Stomach (tissue), 9 donors: ENCODE results near the gene SPDYE16. TPM values are rescaled to one million over a fixed set of nuclear protein-coding genes. Genes with fewer than 3 reads are reported as not detected.
"Not testable (repeated sequence)": the region's sequence is repeated elsewhere in the genome, so short reads cannot be mapped to it uniquely, and the experiment has no call there.

Experiments used
- DNase-seq, 2 donors: peaks; one replicate each; pipeline versions ENCODE4 v3.0.0 to v3.0.0-alpha.2; 2013 to 2019
- H3K27ac ChIP-seq, 5 donors: fragments of 200-600 bp in 4 of 5; sonication (generic) in 4 of 5; one replicate each; pipeline ENCODE4 v1.5.1; 2013 to 2019; ENCODE audit warnings: mild to moderate bottlenecking in 1 of 5, moderate library complexity in 1 of 5
- H3K27me3 ChIP-seq, 3 donors: fragments of 200-600 bp; sonication (generic); one replicate each; pipeline ENCODE4 v1.5.1; 2017 to 2019; ENCODE audit warnings: mixed run types in 1 of 3
- H3K36me3 ChIP-seq, 4 donors: fragments of 200-600 bp; sonication (generic); 1 replicate in 3 of 4; 2 replicates in 1 of 4; pipeline ENCODE4 v1.5.1; 2016 to 2019
- H3K4me1 ChIP-seq, 4 donors: fragments of 200-600 bp; sonication (generic); one replicate each; pipeline ENCODE4 v1.5.1; 2016 to 2019
- H3K4me3 ChIP-seq, 4 donors: fragments of 200-600 bp; sonication (generic) in 3 of 4; one replicate each; pipeline ENCODE4 v1.5.1; 2016 to 2019; ENCODE audit warnings: mild to moderate bottlenecking in 1 of 4
- H3K9me3 ChIP-seq, 4 donors: fragments of 200-600 bp; sonication (generic); one replicate each; pipeline ENCODE4 v1.5.1; 2016 to 2019
- EP300 ChIP-seq: sonication (generic); formaldehyde crosslinking; IDR thresholded peaks from one replicate; pipeline ENCODE4 v1.6.1; 2017; ENCODE audit warnings: antibody characterized with exemption
- POLR2A ChIP-seq, 4 donors: fragments of 450-650 bp; IDR thresholded peaks; one replicate each; pipeline ENCODE4 v1.6.1; 2016; ENCODE audit warnings: antibody characterized with exemption in 4 of 4, control low read depth in 2 of 4, mild to moderate bottlenecking in 1 of 4, moderate library complexity in 1 of 4
- POLR2AphosphoS5 ChIP-seq, 3 donors: sonication (generic); formaldehyde crosslinking; IDR thresholded peaks; one replicate each; pipeline ENCODE4 v1.6.1; 2016; ENCODE audit warnings: antibody characterized with exemption in 3 of 3
- WGBS, 5 donors: extraction: QIAGEN DNeasy Blood & Tissue Kit in 3 of 5; methylation state at CpG; one replicate each; pipeline versions ENCODE4 v1.1.5 to v1.1.7; 2013 to 2018; 5-methylcytosine and 5-hydroxymethylcytosine counted together
- intact Hi-C: fragments of 100-400 bp; cut with DNase I; formaldehyde crosslinking; loops from one replicate; pipeline ENCODE4 v1.15.1; 2023; ENCODE audit warnings: low total_unique reads
- polyA plus RNA-seq, 3 donors: library from polyadenylated mRNA; stranded (reverse); fragments of 200-250 nt; gene quantifications; one replicate each; pipeline ENCODE4 v1.2.3, GENCODE V29; 2013
- total RNA-seq, 5 donors: library from RNA; depleted of rRNA; stranded (reverse); fragments of >200 nt; gene quantifications; one replicate each; pipeline versions ENCODE4 v1.1.0 to v1.2.3, GENCODE V29; 2014 to 2016
- TF ChIP-seq, protein P1 (sequence below), 7 experiments: fragments of 450-650 bp in 4 of 7; fragments of 200-600 bp in 3 of 7; sonication (generic) in 3 of 7; IDR thresholded peaks; one replicate each; pipeline ENCODE4 v1.5.1; 2016 to 2019; ENCODE audit warnings: antibody characterized with exemption in 7 of 7, control low read depth in 2 of 7, mild to moderate bottlenecking in 1 of 7
- donor health status: healthy with polysubstance abuse.
- donor health status: Bipolar disorder and iron deficiency.
- donor health status: healthy.

Gene SPDYE16
- total and polyA plus RNA-seq, 8 donors = 0.03 TPM; not detected in 7

DNA sequence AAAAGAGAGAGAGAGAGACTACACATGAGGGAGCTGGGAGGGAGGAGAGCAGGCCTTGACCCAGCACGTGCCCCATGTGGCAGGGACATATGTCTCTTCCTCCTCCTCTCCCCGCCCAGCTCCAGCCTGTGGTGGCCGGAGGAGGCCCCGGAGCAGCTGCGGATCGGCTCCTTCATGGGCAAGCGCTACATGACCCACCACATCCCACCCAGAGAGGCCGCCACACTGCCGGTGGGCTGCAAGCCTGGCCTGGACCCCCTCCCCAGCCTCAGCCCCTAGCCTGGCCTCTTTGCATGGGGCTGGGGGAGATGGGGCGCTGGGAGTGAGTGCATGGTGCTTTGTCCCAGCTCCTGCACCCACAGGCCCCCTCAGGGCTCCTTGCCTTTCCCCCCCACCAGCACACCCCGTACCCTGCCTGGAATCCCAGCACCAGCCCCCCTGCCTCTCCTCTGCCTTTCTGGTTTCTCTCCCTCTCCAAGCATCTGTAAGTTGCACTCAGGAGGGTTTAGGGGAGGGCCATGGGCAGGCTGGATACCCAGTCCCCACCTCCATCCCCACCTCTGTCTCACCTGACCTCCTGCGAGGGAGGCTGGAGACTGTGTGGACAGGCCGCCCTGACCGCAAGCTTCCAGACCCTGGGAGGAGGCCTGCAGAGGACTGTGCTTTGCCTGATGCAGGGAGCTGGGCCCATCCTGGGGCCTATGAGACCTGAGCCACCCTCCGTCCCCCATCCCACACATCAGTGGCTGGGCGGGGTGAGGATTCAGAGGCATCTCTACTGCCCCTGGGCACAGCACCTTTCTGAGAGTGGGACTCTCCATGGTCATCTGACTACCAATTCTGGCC, 27.9 kb downstream of the SPDYE16 start:
- no peaks in the 10 kb centered on the region for H3K36me3 ChIP-seq
- no peak overlapping the region for H3K27ac ChIP-seq
- peaks cover 0 to 10% (median 0%) of the 10 kb centered on the region in 3 donors for H3K27me3 ChIP-seq
- peak in 1 of 2 donors; percentile 21 for DNase-seq
- H3K4me1 ChIP-seq = peaks cover 13 to 35% (median 17%) of the 10 kb centered on the region in 4 donors
- no peaks in the 10 kb centered on the region for H3K9me3 ChIP-seq
- TF ChIP-seq POLR2A (IDR thresholded peaks at IDR 0.05) = no peak
- 78 to 94% (median 85%) methylated on average over 7 to 16 of the region's 16 CpGs for WGBS, 5 donors
- H3K4me3 ChIP-seq = no peak overlapping the region
- intact Hi-C loops = no loop called here

DNA sequence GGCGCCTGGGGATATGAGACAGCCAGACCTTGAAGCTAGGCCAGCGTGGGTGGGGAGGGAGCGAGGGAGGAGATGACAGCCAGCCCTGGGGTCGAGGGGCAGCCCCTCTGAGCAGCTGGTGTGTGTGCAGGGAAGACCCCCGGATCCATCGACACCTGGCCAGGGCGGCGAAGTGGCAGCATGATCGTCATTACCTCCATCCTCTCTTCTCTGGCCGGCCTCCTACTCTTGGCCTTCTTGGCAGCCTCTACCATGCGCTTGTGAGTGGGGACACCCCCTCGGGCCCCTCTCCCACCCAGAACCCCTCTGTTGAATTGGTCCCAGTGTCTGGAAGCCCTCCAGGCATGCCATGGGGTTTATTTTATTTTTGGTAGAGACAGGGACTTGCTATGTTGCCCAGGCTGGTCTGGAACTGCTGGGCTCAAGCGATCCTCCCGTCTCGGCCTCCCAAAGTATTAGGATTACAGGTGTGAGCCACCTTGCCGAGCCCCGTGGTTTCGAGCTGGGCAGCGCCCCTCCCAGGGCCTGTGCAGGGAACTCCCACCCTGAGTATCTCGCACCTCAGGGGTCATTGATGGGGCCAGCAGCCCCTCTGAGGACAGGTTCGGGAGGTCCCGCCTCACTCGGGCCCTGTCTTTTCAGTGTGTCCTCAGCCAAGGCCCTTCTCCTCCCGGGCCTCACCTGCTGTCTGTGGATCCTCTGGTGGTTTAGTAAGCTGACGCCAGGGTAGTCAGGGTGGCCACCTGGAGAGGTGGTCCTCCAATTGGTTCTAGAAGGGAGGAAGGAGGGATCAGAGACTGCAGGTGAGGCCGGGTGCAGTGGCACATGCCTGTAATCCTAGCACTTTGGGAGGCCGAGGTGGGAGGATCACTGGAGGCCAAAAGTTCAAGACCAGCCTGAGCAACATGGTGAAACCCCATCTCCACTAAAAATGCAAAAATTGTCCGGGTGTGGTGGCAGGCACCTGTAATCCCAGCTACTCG, 29.0 kb downstream of the SPDYE16 start:
- no peaks in the 10 kb centered on the region for H3K36me3 ChIP-seq
- H3K27ac ChIP-seq = no peak overlapping the region
- H3K4me3 ChIP-seq = no peak overlapping the region
- intact Hi-C loops = no loop called here
- H3K9me3 ChIP-seq = no peaks in the 10 kb centered on the region
- peak in 1 of 2 donors; percentile 1 for DNase-seq
- H3K27me3 ChIP-seq = peaks cover 0 to 10% (median 0%) of the 10 kb centered on the region in 3 donors
- peaks cover 20 to 43% (median 24%) of the 10 kb centered on the region in 4 donors for H3K4me1 ChIP-seq
- TF ChIP-seq, protein P1, sequence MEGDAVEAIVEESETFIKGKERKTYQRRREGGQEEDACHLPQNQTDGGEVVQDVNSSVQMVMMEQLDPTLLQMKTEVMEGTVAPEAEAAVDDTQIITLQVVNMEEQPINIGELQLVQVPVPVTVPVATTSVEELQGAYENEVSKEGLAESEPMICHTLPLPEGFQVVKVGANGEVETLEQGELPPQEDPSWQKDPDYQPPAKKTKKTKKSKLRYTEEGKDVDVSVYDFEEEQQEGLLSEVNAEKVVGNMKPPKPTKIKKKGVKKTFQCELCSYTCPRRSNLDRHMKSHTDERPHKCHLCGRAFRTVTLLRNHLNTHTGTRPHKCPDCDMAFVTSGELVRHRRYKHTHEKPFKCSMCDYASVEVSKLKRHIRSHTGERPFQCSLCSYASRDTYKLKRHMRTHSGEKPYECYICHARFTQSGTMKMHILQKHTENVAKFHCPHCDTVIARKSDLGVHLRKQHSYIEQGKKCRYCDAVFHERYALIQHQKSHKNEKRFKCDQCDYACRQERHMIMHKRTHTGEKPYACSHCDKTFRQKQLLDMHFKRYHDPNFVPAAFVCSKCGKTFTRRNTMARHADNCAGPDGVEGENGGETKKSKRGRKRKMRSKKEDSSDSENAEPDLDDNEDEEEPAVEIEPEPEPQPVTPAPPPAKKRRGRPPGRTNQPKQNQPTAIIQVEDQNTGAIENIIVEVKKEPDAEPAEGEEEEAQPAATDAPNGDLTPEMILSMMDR (IDR thresholded peaks at IDR 0.05) = no peak
- no peak for TF ChIP-seq POLR2AphosphoS5 (IDR thresholded peaks at IDR 0.05)
- TF ChIP-seq POLR2A (IDR thresholded peaks at IDR 0.05) = no peak
- no peak for TF ChIP-seq EP300
- WGBS, 5 donors = 88 to 91% (median 89%) methylated on average over 28 to 29 of the region's 29 CpGs

DNA sequence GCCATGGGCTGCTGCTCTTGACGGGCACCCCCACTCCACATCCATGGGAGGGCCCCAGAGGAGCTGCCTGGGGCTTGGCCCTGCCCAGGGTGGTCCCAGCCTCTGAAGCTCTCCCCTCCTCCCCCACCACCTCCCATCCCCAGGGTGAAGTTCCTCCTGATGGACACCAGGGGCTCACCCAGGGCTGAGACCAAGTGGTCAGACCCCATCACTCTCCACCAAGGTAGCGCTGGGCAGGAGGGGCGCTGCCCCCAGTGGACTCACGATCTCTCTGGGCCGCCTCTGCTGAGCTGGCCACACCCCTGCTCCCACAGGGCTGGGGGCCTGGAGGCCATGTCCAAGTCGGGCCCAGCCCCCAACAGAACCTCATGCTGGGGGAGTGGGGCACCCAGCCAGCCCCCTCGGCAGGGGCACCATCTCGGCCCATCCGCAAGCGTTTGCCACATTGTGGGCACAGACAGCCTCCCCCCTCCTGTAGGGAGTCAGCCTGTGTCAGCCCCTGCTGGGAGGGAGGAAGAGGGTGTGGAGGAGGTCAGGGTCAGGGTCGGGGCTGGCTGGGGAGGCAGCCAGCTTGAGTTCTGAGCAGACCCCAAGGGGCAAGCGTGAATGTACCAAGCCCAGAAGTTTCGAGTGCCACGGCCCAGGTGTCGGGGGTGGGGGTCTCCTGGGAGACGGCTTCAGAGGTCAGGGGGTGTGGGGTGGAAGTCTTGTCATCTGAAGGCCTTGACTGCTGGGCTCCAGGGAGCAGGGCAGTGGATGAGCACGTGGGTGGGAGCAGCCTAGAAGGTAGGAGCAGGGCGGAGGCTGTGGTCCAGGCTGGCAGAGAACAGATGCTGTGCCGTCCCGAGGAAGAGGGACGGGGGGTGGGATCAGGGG, 29.9 kb downstream of the SPDYE16 start:
- Histone ChIP-seq H3K4me1 (peaks cover 20 to 43% (median 24%) of the 10 kb centered on the region in 4 donors), H3K27me3 (peaks cover 0 to 10% (median 0%) of the 10 kb centered on the region in 3 donors), H3K36me3 (no peaks in the 10 kb centered on the region), H3K9me3 (no peaks in the 10 kb centered on the region), H3K27ac (peak overlapping the region in 3 of 5 donors; percentile 46 to 55 (median 49)), H3K4me3 (no peak overlapping the region)
- DNase-seq = peak in 1 of 2 donors; percentile 57
- TF ChIP-seq, protein P1 (IDR thresholded peaks at IDR 0.05) = peak in 2 of 7 experiments; percentile 10 to 31
- TF ChIP-seq POLR2AphosphoS5 (IDR thresholded peaks at IDR 0.05) = no peak
- WGBS, 5 donors = 39 to 54% (median 45%) methylated on average over 15 to 21 of the region's 21 CpGs
- intact Hi-C loops = no loop called here

DNA sequence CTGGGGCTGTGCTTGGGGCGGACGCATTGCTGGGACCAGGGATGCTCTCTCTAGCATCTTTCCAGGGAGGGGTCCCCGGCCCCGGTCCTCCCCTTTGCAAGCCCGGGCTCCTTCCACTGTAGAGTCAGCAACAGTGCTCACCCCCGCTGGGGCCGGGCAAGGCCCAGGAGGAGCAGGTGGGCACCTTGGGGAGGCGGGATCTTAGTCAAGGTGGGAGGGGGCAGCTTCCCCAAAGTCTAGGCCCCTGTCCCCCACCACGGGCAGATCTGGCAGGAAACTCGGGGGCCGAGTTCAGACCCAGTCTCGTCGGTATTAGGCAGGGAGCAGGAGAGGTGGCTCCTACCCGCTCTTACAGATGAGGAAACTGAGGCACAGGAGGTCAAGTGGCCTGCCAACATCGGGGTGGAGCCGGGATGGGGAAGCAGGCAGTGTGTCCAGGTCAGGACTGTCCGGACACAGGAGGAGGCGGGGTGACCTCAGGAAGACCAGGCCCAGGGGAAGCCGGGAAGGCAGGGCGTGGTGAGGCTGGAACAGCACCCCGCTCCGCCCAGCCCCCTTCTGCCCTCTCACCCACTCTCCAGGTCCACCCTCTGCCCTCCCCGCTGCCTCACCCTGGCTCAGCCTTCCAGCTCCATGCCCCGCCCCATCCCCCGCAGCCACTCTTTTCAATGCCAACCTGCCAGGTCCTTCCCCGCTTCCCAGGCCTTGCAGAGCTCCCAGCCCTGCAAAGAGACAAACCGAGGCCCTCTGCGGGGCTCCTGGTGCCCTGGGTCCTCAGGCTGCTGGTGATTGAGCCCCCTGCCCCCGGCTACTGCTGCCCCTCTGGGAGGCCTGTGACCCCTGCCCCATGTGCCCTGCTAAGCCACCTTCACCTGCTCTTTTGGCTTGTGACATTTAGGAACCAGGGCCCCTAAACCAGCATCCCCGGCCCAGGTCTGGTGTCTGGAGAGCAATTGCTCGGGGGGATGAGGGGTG, 30.9 kb downstream of the SPDYE16 start:
- intact Hi-C loops, H3K27me3 ChIP-seq, H3K36me3 ChIP-seq, H3K4me3 ChIP-seq, H3K9me3 ChIP-seq: not testable (repeated sequence)
- DNase-seq = peak in 1 of 2 donors; percentile 0
- 40 to 77% (median 69%) methylated on average over 5 to 13 of the region's 31 CpGs; no CpG with 5 or more reads in 2 of the 5 donors for WGBS, 5 donors
- peak overlapping the region in 3 of 5 donors; percentile 46 to 55 (median 49) for H3K27ac ChIP-seq
- peaks cover 20 to 43% (median 24%) of the 10 kb centered on the region in 4 donors for H3K4me1 ChIP-seq

DNA sequence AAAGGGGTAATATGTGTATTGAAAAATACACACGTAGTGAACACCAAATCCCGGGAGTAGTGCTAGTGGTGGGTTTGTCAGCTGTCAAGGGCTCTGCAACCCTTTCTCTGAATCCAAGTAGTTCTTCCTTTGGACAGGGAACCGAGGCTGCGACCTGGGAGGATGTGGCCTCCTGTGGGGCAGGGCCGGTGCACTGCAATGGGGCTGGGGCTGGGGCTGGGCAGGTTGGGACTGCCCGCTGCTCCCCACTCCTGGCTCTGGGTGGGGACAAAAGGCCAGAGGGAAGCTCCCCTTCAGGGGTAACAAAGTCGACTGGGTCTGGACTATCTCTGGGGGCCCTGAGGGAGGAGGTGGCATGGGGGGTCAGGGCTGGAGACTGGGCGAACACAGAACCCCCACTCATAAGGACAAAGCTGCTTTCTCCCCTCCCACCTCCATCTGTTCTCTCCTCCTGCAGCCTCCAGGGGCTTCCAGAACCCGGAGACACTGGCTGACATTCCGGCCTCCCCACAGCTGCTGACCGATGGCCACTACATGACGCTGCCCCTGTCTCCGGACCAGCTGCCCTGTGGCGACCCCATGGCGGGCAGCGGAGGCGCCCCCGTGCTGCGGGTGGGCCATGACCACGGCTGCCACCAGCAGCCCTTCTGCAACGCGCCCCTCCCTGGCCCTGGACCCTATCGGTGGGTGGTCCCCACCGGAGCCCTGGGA, 31.7 kb downstream of the SPDYE16 start:
- peaks cover 20 to 42% (median 24%) of the 10 kb centered on the region in 4 donors for H3K4me1 ChIP-seq
- WGBS, 5 donors = 54 to 71% (median 69%) methylated on average over 5 to 16 of the region's 24 CpGs
- H3K9me3 ChIP-seq, H3K27ac ChIP-seq, intact Hi-C loops, H3K4me3 ChIP-seq, H3K27me3 ChIP-seq: not testable (repeated sequence)
- peaks cover 0 to 16% (median 14%) of the 10 kb centered on the region in 4 donors for H3K36me3 ChIP-seq
- peak in 1 of 2 donors; percentile 1 for DNase-seq
